Ovary (tissue), 3 donors: Measurements from ENCODE around the gene TAF15.

ENCODE experiments used
- CTCF ChIP-seq, 3 donors: fragments of 450-650 bp in 2 of 3; fragments of 200-600 bp in 1 of 3; IDR thresholded peaks; one replicate each; pipeline versions ENCODE4 v1.5.1 to v1.8.0; 2016 to 2022; ENCODE audit warnings: antibody characterized with exemption in 3 of 3, mild to moderate bottlenecking in 1 of 3
- POLR2A ChIP-seq: fragments of 450-650 bp; IDR thresholded peaks from one replicate; pipeline ENCODE4 v1.6.1; 2017; ENCODE audit warnings: antibody characterized with exemption, mild to moderate bottlenecking, moderate library complexity
- donor health status: DM: no; HTN: no; CAD: no.

- TF ChIP-seq CTCF (IDR thresholded peaks at IDR 0.05), result no peak
- TF ChIP-seq POLR2A, result no peak
Measured at GRCh38 chr17:35892091-35893035, 83.1 kb downstream of the TAF15 start.
